HG02763 (cell line): Measurements from ENCODE around the gene FAM210B.
"Not testable (repeated sequence)": the region's sequence is repeated elsewhere in the genome, so short reads cannot be mapped to it uniquely, and the experiment has no call there.

Experiments used
- ATAC-seq: cut with Tn5 transposase; IDR thresholded peaks from one replicate; pipeline ENCODE4 v1.9.1; 2021; ENCODE audit warnings: mild to moderate bottlenecking, moderate library complexity; ENCODE audit not compliant: unreplicated experiment

The FAM210B gene

DNA sequence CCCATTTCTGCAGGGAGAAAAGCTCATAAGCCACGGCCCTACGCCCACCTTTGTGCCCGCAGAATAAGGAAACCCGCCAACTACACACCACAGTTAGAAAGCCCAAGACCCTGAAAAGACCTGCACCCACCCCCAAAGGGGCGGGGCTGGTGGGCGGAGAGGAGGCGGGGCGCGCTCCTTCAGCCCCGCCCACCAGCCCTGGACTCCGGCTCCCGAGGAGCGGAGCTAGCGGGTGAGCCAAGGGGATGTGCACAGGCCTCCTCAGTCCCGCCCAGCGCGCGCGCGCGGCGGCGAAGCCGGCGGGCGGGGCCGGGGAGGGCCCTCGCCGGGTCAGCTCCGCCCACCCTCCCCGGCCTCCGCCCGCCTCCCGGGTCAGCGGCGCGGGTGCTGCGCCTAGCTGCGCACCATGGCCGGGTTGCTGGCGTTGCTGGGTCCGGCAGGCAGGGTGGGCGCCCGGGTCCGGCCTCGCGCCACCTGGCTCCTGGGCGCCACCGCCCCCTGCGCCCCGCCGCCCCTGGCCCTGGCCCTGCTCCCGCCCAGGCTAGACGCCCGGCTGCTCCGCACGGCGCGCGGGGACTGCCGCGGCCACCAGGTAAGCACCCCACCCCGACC lies at the start of gene FAM210B:
Gene FAM210B (plus strand): TSS at position 375 of the 612 bp plus-strand sequence. CDS start 32 bp downstream, at position 407.
- peak; percentile 99 for ATAC-seq

DNA sequence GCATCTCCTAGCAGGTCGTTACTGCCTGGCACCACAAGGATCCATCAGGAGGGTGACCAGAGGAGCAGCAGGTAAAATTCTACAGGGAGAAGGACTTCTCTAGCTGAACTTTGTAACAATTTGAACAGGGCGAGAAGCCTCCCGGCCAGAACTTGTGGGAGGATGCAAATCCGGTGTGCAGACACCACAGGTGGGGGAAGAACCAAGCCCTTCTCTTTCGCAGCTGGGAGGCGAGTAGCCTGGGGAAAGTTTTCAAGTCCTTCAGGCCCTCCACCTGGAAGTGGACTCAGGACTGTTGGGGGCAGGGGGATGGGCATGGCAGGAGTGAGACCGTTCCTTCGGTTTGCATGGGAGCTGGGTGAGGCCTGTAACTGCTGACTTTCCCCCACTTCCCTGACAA lies 42.7 kb upstream of the FAM210B start:
- ATAC-seq: no peak

GRCh38 chr20:56316483-56316882 lies 42.3 kb upstream of the FAM210B start:
- no peak for ATAC-seq

GRCh38 chr20:56322681-56323080 lies 36.1 kb upstream of the FAM210B start:
- ATAC-seq: no peak

GRCh38 chr20:56323206-56323605 lies 35.6 kb upstream of the FAM210B start:
- ATAC-seq: no peak

DNA sequence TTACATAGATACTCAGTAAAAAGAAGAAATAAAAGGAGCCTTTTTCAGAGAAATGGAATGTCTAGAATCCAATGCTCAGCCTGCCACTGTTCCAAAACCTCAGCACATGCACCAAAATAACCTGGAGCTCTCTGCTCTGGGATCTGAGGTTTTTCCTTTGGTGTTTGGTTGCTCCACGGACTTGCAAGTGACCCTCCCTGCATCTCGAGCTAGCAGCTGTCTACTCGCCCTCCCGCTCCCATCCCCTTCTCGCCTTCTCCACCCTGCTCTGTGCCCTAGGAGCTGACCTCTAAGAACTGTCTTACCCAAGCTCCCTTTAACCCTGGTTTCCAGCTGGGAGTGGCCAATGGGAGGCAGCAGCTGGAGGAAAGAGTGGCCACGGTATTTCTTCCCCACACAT lies 35.1 kb upstream of the FAM210B start:
- no peak for ATAC-seq

DNA sequence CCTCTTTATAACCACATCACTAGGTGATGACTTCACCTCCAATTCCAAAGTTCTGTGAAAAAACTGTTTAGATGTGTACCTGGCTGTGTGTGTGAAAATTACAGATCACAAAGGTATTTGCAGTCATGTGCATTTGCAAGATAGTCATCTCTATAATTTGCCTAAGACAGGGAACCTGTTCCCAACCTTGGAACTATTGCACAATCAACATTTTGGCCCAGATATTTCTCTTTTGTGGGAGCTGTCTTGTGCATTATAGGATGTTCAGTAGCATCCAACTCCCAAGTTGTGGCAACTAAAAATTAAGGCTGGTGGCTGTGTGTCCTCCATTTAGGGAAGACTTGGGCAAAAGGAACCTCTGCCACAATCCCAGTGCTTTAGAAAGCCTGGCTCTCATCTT lies 34.0 kb upstream of the FAM210B start:
- ATAC-seq: no peak

GRCh38 chr20:56328861-56329260 lies 29.9 kb upstream of the FAM210B start:
- no peak for ATAC-seq

DNA sequence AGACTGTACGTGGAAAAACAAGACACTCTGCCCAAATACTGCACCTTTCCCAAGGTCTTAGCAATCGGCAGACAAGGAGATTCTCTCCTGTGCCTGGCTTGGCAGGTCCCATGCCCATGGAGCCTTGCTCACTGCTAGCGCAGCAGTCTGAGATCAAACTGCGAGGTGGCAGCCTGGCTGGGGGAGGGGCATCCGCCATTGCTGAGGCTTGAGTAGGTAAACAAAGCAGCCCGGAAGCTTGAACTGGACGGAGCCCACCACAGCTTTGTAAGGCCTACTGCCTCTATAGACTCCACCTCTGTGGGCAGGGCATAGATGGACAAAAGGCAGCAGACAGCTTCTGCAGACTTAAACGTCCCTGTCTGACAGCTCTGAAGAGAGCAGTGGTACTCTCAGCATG lies 22.1 kb upstream of the FAM210B start:
- ATAC-seq: not testable (repeated sequence)

DNA sequence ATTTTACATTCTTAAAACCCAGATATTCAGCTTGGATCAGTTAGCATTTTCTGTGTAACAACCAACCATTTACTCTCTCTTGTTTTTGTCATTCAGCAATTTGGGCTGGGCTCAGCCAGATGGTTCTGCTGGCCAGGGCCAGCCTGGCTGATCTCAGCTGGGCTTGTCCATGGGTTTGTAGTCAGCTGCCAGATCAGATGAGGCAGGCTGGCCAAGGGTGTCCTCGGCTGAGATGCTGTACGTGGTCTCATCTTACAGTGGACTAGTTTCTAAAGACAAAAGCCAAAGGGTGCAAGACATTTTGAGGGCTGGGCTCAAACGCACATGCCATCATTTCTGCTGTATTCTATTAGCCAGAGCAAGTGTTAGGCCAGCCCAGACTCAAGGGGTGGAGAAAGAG lies 16.0 kb upstream of the FAM210B start:
- no peak for ATAC-seq

DNA sequence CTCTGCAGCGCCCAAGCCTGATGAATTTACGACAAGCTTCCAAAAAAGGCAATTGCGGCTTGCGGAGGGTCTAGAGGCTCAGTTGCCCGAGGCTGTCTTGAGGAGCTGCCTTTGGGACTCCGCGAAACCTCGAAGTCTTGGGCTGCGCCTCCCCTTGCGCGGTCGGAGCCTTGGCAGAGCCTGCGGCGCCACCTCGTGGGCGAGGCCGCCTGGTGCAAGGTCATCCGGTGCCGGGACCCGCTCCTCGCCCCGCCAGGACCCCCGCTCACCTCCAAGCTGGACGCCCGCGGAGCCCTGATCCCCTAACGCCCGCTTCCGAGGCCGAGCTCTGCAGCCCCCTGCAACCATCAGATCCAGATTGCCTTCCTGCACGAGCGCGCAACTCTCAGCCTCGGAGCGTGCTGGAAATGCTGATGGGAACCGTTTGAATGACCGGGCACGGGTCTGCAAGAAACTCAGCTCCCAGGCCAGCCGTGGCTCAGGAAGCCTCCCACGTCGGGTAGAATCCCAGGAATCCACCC lies 14.9 kb upstream of the FAM210B start:
- no peak for ATAC-seq

DNA sequence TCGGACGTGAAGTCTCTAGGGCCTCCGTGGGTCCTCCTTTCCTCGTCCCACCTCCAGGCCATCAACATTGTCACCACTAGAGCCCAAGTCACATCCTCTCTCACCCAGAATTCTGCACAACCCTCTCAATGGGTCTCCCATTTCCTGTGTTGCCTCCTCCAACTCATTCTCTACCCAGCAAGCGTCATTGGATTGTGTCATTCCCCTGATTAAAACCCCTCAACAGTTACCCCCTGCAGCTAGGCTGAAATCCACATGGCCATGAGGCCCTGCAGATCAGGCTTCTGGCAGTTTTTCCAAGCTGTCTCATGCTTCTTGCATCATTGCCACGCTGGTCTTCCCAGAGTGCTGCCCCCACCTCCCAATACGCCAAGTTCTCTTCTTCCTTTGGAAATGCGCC lies 12.9 kb upstream of the FAM210B start:
- ATAC-seq: no peak

GRCh38 chr20:56347628-56348304 lies 11.0 kb upstream of the FAM210B start:
- ATAC-seq: no peak

DNA sequence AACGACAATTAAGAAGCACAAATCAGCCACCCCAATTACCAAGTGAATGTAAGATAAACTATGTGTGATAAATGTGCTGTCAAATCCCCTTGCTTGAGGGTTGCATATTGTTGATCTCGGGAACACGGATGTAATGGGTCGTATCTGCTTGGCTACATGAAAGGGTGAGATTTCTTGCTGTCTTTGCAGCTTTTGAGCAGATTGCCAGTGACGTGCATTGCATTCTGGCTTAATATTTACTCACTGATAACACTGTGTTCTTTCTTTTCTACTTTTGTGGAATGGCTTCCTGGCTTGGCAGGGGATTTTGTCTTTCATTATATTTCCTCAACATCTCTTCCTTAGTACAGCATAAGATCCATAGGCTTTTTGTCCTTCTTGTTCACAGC lies 10.5 kb upstream of the FAM210B start:
- no peak for ATAC-seq

- no peak for ATAC-seq
Measured at GRCh38 chr20:56348746-56349145, 10.0 kb upstream of the FAM210B start.

DNA sequence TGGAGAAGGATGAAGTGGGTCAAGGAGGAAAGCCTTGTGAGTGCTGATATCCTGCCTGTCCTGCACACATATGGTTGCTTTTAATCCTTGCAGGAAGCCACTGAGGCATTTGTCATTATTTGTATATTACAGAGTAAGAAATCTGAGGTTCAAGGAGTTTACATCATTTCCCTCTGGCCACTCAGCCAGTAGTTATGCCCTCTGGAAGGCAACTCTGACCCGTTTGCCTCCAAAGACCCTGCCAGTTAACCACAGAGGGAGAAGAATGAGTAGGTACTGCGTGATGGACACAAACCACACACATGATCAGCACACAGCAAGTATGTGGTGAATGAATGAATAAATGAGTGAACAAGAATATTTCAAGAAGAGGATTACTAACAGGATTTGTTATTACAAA lies 7.9 kb upstream of the FAM210B start:
- no peak for ATAC-seq

- no peak for ATAC-seq
Measured at GRCh38 chr20:56352345-56353055, 6.3 kb upstream of the FAM210B start.

GRCh38 chr20:56353356-56353755 lies 5.4 kb upstream of the FAM210B start:
- no peak for ATAC-seq

- ATAC-seq: no peak
Measured at GRCh38 chr20:56358070-56358469, 704 bp upstream of the FAM210B start.

- ATAC-seq: peak; percentile 11
Measured at GRCh38 chr20:56359212-56360132, 698 bp downstream of the FAM210B start.
